H9 (cell line): ENCODE results near the gene MAPKAPK3. TPM values are rescaled to one million over a fixed set of nuclear protein-coding genes. Genes with fewer than 3 reads are reported as not detected.
A peak's percentile ranks its signal among the peaks of the same experiment; 100 is the strongest.

Experiments
- DNase-seq: peaks from one replicate; pipeline ENCODE4 v3.0.0-alpha.2; 2017
- H2AFZ ChIP-seq: one replicate; pipeline ENCODE4 v1.6.1; 2013; ENCODE audit warnings: mild to moderate bottlenecking, low read length, control low read depth, moderate library complexity
- H2AK5ac ChIP-seq: 2 replicates; pipeline ENCODE4 v1.6.1; 2013; ENCODE audit warnings: low read length, control low read depth, mixed read lengths; ENCODE audit not compliant: insufficient read length
- H2BK120ac ChIP-seq: one replicate; pipeline ENCODE4 v1.6.1; 2013; ENCODE audit warnings: low read depth, mild to moderate bottlenecking, low read length, control low read depth, inconsistent platforms; ENCODE audit not compliant: poor library complexity, severe bottlenecking
- H2BK12ac ChIP-seq: 2 replicates; pipeline ENCODE4 v1.6.1; 2013; ENCODE audit warnings: low read length, control low read depth, mixed read lengths, low read depth; ENCODE audit not compliant: insufficient read length
- H2BK15ac ChIP-seq: 2 replicates; pipeline ENCODE4 v1.6.1; 2013; ENCODE audit warnings: low read depth, low read length, control low read depth
- H2BK20ac ChIP-seq: one replicate; pipeline ENCODE4 v1.6.1; 2013; ENCODE audit warnings: low read depth, mild to moderate bottlenecking, low read length, control low read depth, inconsistent platforms; ENCODE audit not compliant: poor library complexity, severe bottlenecking
- H2BK5ac ChIP-seq: 2 replicates; pipeline ENCODE4 v1.6.1; 2013; ENCODE audit warnings: low read length, control low read depth, mixed read lengths; ENCODE audit not compliant: insufficient read length
- H3K14ac ChIP-seq: 2 replicates; pipeline ENCODE4 v1.6.1; 2013; ENCODE audit warnings: low read length, control low read depth; ENCODE audit not compliant: insufficient read depth
- H3K18ac ChIP-seq: 2 replicates; pipeline ENCODE4 v1.6.1; 2013; ENCODE audit warnings: low read depth, mild to moderate bottlenecking, mixed read lengths, low read length, control low read depth; ENCODE audit not compliant: insufficient read length
- H3K23ac ChIP-seq: 2 replicates; pipeline ENCODE4 v1.6.1; 2013; ENCODE audit warnings: low read length, control low read depth, mixed read lengths, low read depth; ENCODE audit not compliant: insufficient read length
- H3K23me2 ChIP-seq: 2 replicates; pipeline ENCODE4 v1.6.1; 2013; ENCODE audit warnings: low read depth, mild to moderate bottlenecking, mixed read lengths, low read length, control low read depth; ENCODE audit not compliant: insufficient read length, poor library complexity, severe bottlenecking
- H3K27ac ChIP-seq: 2 replicates; pipeline ENCODE4 v1.5.1; 2013; ENCODE audit warnings: low read length, control low read depth, mixed read lengths, low read depth; ENCODE audit not compliant: insufficient read length
- H3K27me3 ChIP-seq: 2 replicates; pipeline ENCODE4 v1.6.1; 2013; ENCODE audit warnings: low read length, control low read depth, inconsistent platforms; ENCODE audit not compliant: insufficient read depth
- H3K4ac ChIP-seq: 2 replicates; pipeline ENCODE4 v1.6.1; 2013; ENCODE audit warnings: low read depth, mild to moderate bottlenecking, control low read depth, inconsistent platforms, low read length, moderate library complexity
- H3K4me1 ChIP-seq: 2 replicates; pipeline ENCODE4 v1.6.1; 2013; ENCODE audit warnings: low read length, control low read depth, inconsistent platforms; ENCODE audit not compliant: insufficient read depth
- H3K4me2 ChIP-seq: 2 replicates; pipeline ENCODE4 v1.6.1; 2013; ENCODE audit warnings: low read length, control low read depth, mixed read lengths; ENCODE audit not compliant: insufficient read length, insufficient read depth
- H3K56ac ChIP-seq: 2 replicates; pipeline ENCODE4 v1.6.1; 2013; ENCODE audit warnings: low read depth, mild to moderate bottlenecking, mixed read lengths, low read length, control low read depth; ENCODE audit not compliant: insufficient read length
- H3K79me1 ChIP-seq: 2 replicates; pipeline ENCODE4 v1.6.1; 2013; ENCODE audit warnings: low read depth, mild to moderate bottlenecking, moderate library complexity, low read length, control low read depth, inconsistent platforms; ENCODE audit not compliant: insufficient read depth, poor library complexity, severe bottlenecking
- H3K79me2 ChIP-seq: 2 replicates; pipeline ENCODE4 v1.6.1; 2013; ENCODE audit warnings: low read length, control low read depth, inconsistent platforms; ENCODE audit not compliant: insufficient read depth
- H3K9ac ChIP-seq: 2 replicates; pipeline ENCODE4 v1.6.1; 2013; ENCODE audit warnings: low read length, control low read depth, mixed read lengths; ENCODE audit not compliant: insufficient read length; ENCODE audit errors: extremely low read depth
- H3K9me3 ChIP-seq: one replicate; pipeline ENCODE4 v1.6.1; 2013; ENCODE audit warnings: low read depth, low read length, inconsistent platforms; ENCODE audit not compliant: control insufficient read depth
- H3T11ph ChIP-seq: one replicate; pipeline ENCODE4 v1.6.1; 2013; ENCODE audit warnings: mild to moderate bottlenecking, low read length, control low read depth, inconsistent platforms
- H4K20me1 ChIP-seq: one replicate; pipeline ENCODE4 v1.6.1; 2013; ENCODE audit not compliant: control insufficient read depth, insufficient read length, insufficient read depth
- H4K5ac ChIP-seq: 2 replicates; pipeline ENCODE4 v1.6.1; 2013; ENCODE audit warnings: low read depth, mild to moderate bottlenecking, mixed read lengths, low read length, control low read depth; ENCODE audit not compliant: insufficient read length
- H4K8ac ChIP-seq: replicated peaks from 2 replicates; pipeline ENCODE4 v1.6.1; 2013; ENCODE audit warnings: low read length, control low read depth, mixed read lengths, low read depth; ENCODE audit not compliant: insufficient read length
- H4K91ac ChIP-seq: 2 replicates; pipeline ENCODE4 v1.6.1; 2013; ENCODE audit warnings: low read depth, mild to moderate bottlenecking, moderate library complexity, mixed read lengths, low read length, control low read depth; ENCODE audit not compliant: insufficient read length
- H3K27ac Mint-ChIP-seq, 3 experiments: 2 replicates in 2 of 3; 3 replicates in 1 of 3; pipeline ENCODE4 v1.8.0; 2020 to 2021; ENCODE audit warnings: mixed read lengths in 3 of 3, mild to moderate bottlenecking in 1 of 3, moderate library complexity in 1 of 3
- H3K27me3 Mint-ChIP-seq: 2 replicates; pipeline ENCODE4 v1.8.0; 2021; ENCODE audit warnings: low read depth, mild to moderate bottlenecking, moderate library complexity, mixed read lengths
- H3K36me3 Mint-ChIP-seq, 3 experiments: 2 replicates in 2 of 3; 3 replicates in 1 of 3; pipeline ENCODE4 v1.8.0; 2020 to 2021; ENCODE audit warnings: low read depth in 3 of 3, mixed read lengths in 3 of 3; ENCODE audit not compliant: insufficient read depth in 1 of 3
- H3K4me1 Mint-ChIP-seq, 2 experiments: 2 replicates each; pipeline ENCODE4 v1.8.0; 2020; ENCODE audit warnings: mixed read lengths in 2 of 2
- H3K4me3 Mint-ChIP-seq, 2 experiments: 2 replicates in 1 of 2; 3 replicates in 1 of 2; pipeline ENCODE4 v1.8.0; 2020 to 2021; ENCODE audit warnings: mild to moderate bottlenecking in 2 of 2, mixed read lengths in 2 of 2, moderate library complexity in 1 of 2
- H3K9me3 Mint-ChIP-seq, 2 experiments: 2 replicates in 1 of 2; 3 replicates in 1 of 2; pipeline ENCODE4 v1.8.0; 2020; ENCODE audit warnings: mild to moderate bottlenecking in 2 of 2, mixed read lengths in 2 of 2, moderate library complexity in 1 of 2
- CTCF ChIP-seq: fragments of 200-600 bp; sonication (generic); conservative IDR thresholded peaks from 3 replicates; pipeline ENCODE4 v1.8.0; 2021; ENCODE audit warnings: antibody characterized with exemption, mild to moderate bottlenecking
- WGBS: extraction: QIAGEN DNeasy Blood & Tissue Kit; methylation state at CpG from one replicate; pipeline ENCODE4 v1.1.7; 2013; ENCODE audit warnings: missing lambda C conversion rate, low lambda C conversion rate, mixed read lengths; ENCODE audit not compliant: insufficient read length; ENCODE audit errors: extremely low coverage; 5-methylcytosine and 5-hydroxymethylcytosine counted together
- total RNA-seq: library from RNA; stranded (reverse); gene quantifications from 2 replicates; pipeline ENCODE4 v1.2.1, GENCODE V29; 2021

The MAPKAPK3 gene
- total RNA-seq, 1 experiment from 2014 or later, result 57.9 TPM

DNA sequence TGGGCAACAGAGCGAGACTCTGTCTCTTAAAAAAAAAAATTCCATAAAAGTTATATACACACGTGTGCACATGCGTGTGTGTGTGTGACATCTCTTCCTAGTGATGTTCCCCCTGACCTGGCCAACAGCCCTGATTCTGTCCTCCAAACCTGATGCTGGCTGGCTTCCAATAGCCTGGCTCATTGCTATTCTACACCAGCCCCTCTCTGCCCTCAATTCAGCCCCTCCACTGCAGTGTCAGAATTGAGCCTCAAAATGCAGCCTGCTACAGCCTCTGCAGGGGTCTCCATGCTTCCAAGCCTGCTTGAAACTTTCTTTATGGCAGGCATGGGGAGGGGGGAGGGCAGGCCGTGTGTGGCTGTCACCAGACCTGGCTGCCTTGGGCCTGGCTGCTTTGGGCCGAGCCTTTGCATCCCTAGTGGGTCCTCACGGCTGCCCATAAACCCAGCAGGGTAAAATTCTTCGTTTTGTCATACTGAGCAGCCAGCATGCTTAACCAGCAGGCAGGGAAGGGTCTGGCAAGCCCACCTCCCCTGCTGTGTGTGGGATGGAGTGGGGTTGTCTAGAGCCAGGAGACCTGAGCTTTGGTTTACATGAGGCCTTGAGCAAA, 35.1 kb downstream of the MAPKAPK3 start:
- peaks cover 23 to 30% of the 10 kb centered on the region in 2 experiments for H3K4me1 Mint-ChIP-seq

More for the DNA sequence above, 35.1 kb downstream of the MAPKAPK3 start:
- Histone ChIP-seq H2BK12ac (no peak overlapping the region), H4K91ac (no peak overlapping the region), H3K27ac (no peak overlapping the region), H2AFZ (no peak overlapping the region), H3K23ac (no peak overlapping the region), H3K56ac (no peak overlapping the region), H2BK120ac (no peak overlapping the region), H2AK5ac (no peak overlapping the region), H3K79me1 (no peaks in the 10 kb centered on the region), H4K8ac (no peak overlapping the region), H2BK5ac (no peak overlapping the region), H3K79me2 (no peaks in the 10 kb centered on the region), H3K4me1 (peaks cover 5% of the 10 kb centered on the region; the same call in 1 of the 2 replicates), H3K9ac (no peak overlapping the region), H3K23me2 (no peaks in the 10 kb centered on the region), H4K20me1 (no peaks in the 10 kb centered on the region), H3K14ac (no peak overlapping the region), H4K5ac (no peak overlapping the region), H2BK20ac (no peak overlapping the region), H3T11ph (no peak overlapping the region), H3K9me3 (no peaks in the 10 kb centered on the region), H2BK15ac (no peak overlapping the region), H3K27me3 (no peaks in the 10 kb centered on the region), H3K4me2 (no peak overlapping the region), H3K18ac (no peak overlapping the region), H3K4ac (no peak overlapping the region)
- Mint-ChIP-seq H3K36me3 (peaks cover 0 to 5% (median 4%) of the 10 kb centered on the region in 3 experiments; a peak in 2 of 7 replicates), H3K9me3 (no peaks in the 10 kb centered on the region), H3K4me3 (peak overlapping the region; percentile 33 to 38; a peak in 1 of 5 replicates), H3K27ac (peak overlapping the region in 2 of 3 experiments; percentile 74 to 93; a peak in 5 of 7 replicates), H3K27me3 (peaks cover 10% of the 10 kb centered on the region)
- WGBS, result no CpG with 5 or more reads among the region's 7 CpGs
- peak; percentile 53 for DNase-seq
- no peak for TF ChIP-seq CTCF
